Gastroesophageal sphincter (tissue), 4 donors: Measurements from ENCODE around the gene ZNRF3. TPM values are rescaled to one million over a fixed set of nuclear protein-coding genes. Genes with fewer than 3 reads are reported as not detected.

Experiments used
- ATAC-seq: fragments of 150-250 bp; one replicate; pipeline ENCODE4 v1.9.1; 2016; ENCODE audit warnings: mild to moderate bottlenecking, moderate library complexity
- H3K27ac ChIP-seq, 4 donors: fragments of 200-600 bp; sonication (generic) in 3 of 4; 1 replicate in 3 of 4; 2 replicates in 1 of 4; pipeline ENCODE4 v1.5.1; 2016 to 2019
- H3K27me3 ChIP-seq: fragments of 200-600 bp; sonication (generic); one replicate; pipeline ENCODE4 v1.5.1; 2019
- H3K36me3 ChIP-seq, 2 donors: fragments of 200-600 bp; sonication (generic); one replicate each; pipeline ENCODE4 v1.5.1; 2019; ENCODE audit warnings: control low read depth in 1 of 2
- H3K4me1 ChIP-seq, 3 donors: fragments of 200-600 bp; sonication (generic); 1 replicate in 2 of 3; 2 replicates in 1 of 3; pipeline ENCODE4 v1.5.1; 2016 to 2019; ENCODE audit warnings: control low read depth in 2 of 3
- H3K4me3 ChIP-seq, 2 donors: fragments of 200-600 bp; sonication (generic); one replicate each; pipeline ENCODE4 v1.5.1; 2019; ENCODE audit warnings: mild to moderate bottlenecking in 1 of 2, moderate library complexity in 1 of 2
- H3K9me3 ChIP-seq, 3 donors: fragments of 200-600 bp; sonication (generic); one replicate each; pipeline ENCODE4 v1.5.1; 2017 to 2019; ENCODE audit warnings: control low read depth in 2 of 3
- EP300 ChIP-seq: sonication (generic); formaldehyde crosslinking; IDR thresholded peaks from one replicate; pipeline ENCODE4 v1.6.1; 2017; ENCODE audit warnings: antibody characterized with exemption, mild to moderate bottlenecking
- POLR2A ChIP-seq, 2 donors: fragments of 450-650 bp; IDR thresholded peaks; one replicate each; pipeline ENCODE4 v1.6.1; 2017; ENCODE audit warnings: antibody characterized with exemption in 2 of 2, mild to moderate bottlenecking in 2 of 2, moderate library complexity in 1 of 2
- POLR2AphosphoS5 ChIP-seq: sonication (generic); formaldehyde crosslinking; IDR thresholded peaks from one replicate; pipeline ENCODE4 v1.6.1; 2017; ENCODE audit warnings: antibody characterized with exemption
- WGBS, 2 donors: methylation state at CpG; one replicate each; pipeline ENCODE4 v1.1.5; 2018; ENCODE audit warnings: low coverage in 1 of 2; 5-methylcytosine and 5-hydroxymethylcytosine counted together
- small RNA-seq, 4 donors: library from RNA; depleted of rRNA; stranded (forward); fragments of <200 nt; gene quantifications; one replicate each; pipeline ENCODE3, GENCODE V24; 2016
- total RNA-seq, 4 donors: library from RNA; depleted of rRNA; stranded (reverse); fragments of >200 nt; gene quantifications; one replicate each; pipeline ENCODE4 v1.1.0, GENCODE V29; 2016
- TF ChIP-seq, protein P1 (sequence below), 4 experiments: fragments of 200-600 bp in 2 of 4; fragments of 450-650 bp in 2 of 4; sonication (generic) in 1 of 4; IDR thresholded peaks; one replicate each; pipeline ENCODE4 v1.5.1; 2017 to 2019; ENCODE audit warnings: antibody characterized with exemption in 4 of 4, mild to moderate bottlenecking in 2 of 4, moderate library complexity in 2 of 4

The ZNRF3 gene
- total RNA-seq, 4 donors from 2014 or later = 14.8 to 27.7 (median 19.8) TPM

GRCh38 chr22:29102300-29102699 is 218.9 kb downstream of the ZNRF3 start:
- no peaks in the 10 kb centered on the region for H3K9me3 ChIP-seq
- WGBS, 2 donors = 89 to 95% methylated on average over 2 of the region's 2 CpGs
- no peaks in the 10 kb centered on the region for H3K27me3 ChIP-seq
- peaks cover 0 to 24% of the 10 kb centered on the region in 2 donors for H3K36me3 ChIP-seq
- H3K4me1 ChIP-seq = no peaks in the 10 kb centered on the region
- ATAC-seq = no peak
- no peak for TF ChIP-seq EP300
- no peak for TF ChIP-seq POLR2A (IDR thresholded peaks at IDR 0.05)
- no peak for TF ChIP-seq POLR2AphosphoS5
- TF ChIP-seq, protein P1, sequence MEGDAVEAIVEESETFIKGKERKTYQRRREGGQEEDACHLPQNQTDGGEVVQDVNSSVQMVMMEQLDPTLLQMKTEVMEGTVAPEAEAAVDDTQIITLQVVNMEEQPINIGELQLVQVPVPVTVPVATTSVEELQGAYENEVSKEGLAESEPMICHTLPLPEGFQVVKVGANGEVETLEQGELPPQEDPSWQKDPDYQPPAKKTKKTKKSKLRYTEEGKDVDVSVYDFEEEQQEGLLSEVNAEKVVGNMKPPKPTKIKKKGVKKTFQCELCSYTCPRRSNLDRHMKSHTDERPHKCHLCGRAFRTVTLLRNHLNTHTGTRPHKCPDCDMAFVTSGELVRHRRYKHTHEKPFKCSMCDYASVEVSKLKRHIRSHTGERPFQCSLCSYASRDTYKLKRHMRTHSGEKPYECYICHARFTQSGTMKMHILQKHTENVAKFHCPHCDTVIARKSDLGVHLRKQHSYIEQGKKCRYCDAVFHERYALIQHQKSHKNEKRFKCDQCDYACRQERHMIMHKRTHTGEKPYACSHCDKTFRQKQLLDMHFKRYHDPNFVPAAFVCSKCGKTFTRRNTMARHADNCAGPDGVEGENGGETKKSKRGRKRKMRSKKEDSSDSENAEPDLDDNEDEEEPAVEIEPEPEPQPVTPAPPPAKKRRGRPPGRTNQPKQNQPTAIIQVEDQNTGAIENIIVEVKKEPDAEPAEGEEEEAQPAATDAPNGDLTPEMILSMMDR (IDR thresholded peaks at IDR 0.05) = no peak
- no peak overlapping the region for H3K27ac ChIP-seq
- H3K4me3 ChIP-seq = no peak overlapping the region

DNA sequence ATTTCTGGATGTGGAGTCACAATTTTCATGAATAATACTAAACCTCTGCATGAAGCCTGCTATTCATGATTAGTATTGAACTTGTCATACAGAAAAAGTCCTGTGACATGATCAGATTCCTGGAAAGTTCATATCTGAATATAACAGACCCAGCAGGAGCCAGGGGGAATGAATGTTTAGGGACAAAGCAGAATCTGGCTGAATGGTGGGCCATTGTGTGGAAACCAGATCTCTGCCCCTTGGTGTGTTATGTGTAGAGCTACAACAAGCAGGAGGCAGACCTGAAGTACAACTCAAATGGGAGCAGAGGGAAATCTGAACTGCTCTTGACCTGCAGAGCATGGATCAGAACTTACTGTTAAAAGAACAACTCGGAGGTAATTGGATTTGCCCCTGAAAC is 219.7 kb downstream of the ZNRF3 start:
- H3K36me3 ChIP-seq = peaks cover 0 to 24% of the 10 kb centered on the region in 2 donors
- no peaks in the 10 kb centered on the region for H3K9me3 ChIP-seq
- ATAC-seq = no peak
- TF ChIP-seq, protein P1 (IDR thresholded peaks at IDR 0.05) = no peak
- no peak for TF ChIP-seq POLR2A (IDR thresholded peaks at IDR 0.05)
- TF ChIP-seq POLR2AphosphoS5 = no peak
- TF ChIP-seq EP300 = no peak
- 71 to 82% methylated on average over 1 of the region's 1 CpG for WGBS, 2 donors
- H3K4me1 ChIP-seq = no peaks in the 10 kb centered on the region
- H3K27me3 ChIP-seq = no peaks in the 10 kb centered on the region
- no peak overlapping the region for H3K4me3 ChIP-seq
- no peak overlapping the region for H3K27ac ChIP-seq

GRCh38 chr22:29105468-29105867 is 222.1 kb downstream of the ZNRF3 start:
- WGBS, 2 donors = 56 to 65% methylated on average over 1 to 2 of the region's 2 CpGs
- H3K36me3 ChIP-seq = peaks cover 0 to 6% of the 10 kb centered on the region in 2 donors
- H3K27ac ChIP-seq = no peak overlapping the region
- H3K4me1 ChIP-seq = no peaks in the 10 kb centered on the region
- no peak overlapping the region for H3K4me3 ChIP-seq
- no peaks in the 10 kb centered on the region for H3K27me3 ChIP-seq
- H3K9me3 ChIP-seq = no peaks in the 10 kb centered on the region
- TF ChIP-seq POLR2A (IDR thresholded peaks at IDR 0.05) = no peak
- TF ChIP-seq POLR2AphosphoS5 = no peak
- no peak for TF ChIP-seq EP300
- TF ChIP-seq, protein P1 (IDR thresholded peaks at IDR 0.05) = no peak
- no peak for ATAC-seq

- H3K27ac ChIP-seq = no peak overlapping the region
- peaks cover 0 to 2% of the 10 kb centered on the region in 2 donors for H3K36me3 ChIP-seq
- no peak overlapping the region for H3K4me3 ChIP-seq
- H3K27me3 ChIP-seq = no peaks in the 10 kb centered on the region
- no peak for ATAC-seq
- TF ChIP-seq POLR2AphosphoS5 (no peak), POLR2A (IDR thresholded peaks at IDR 0.05) (no peak), EP300 (no peak)
- TF ChIP-seq, protein P1 (IDR thresholded peaks at IDR 0.05) = no peak
- WGBS, 2 donors = 36 to 45% methylated on average over 3 to 4 of the region's 4 CpGs
- H3K4me1 ChIP-seq = no peaks in the 10 kb centered on the region
- H3K9me3 ChIP-seq = no peaks in the 10 kb centered on the region
These were observed 223.5 kb downstream of the ZNRF3 start for GRCh38 chr22:29106839-29107238.

Small RNAs within 50 kb of the gene (small RNA-seq; reads per million reads assigned to genes)
- 0 reads per million in 4 donors for gene Z93930.1

Other genes with a start within 250 kb of the ZNRF3 start
- 100 to 1,000 TPM in 1 of 4 donors, 10 to 100 TPM in 3; 35.1 to 138 (median 50.8) TPM for gene TTC28, start 203.7 kb upstream of the ZNRF3 start, total RNA-seq
- 10 to 100 TPM in 1 of 4 donors, 1 to 10 TPM in 3; 3.4 to 11.7 (median 4.8) TPM for gene CHEK2, start 141.8 kb upstream of the ZNRF3 start, total RNA-seq
- gene HSCB, start 141.5 kb upstream of the ZNRF3 start, total RNA-seq = 10 to 100 TPM; 14.0 to 17.1 (median 15.0) TPM
- gene CCDC117, start 110.9 kb upstream of the ZNRF3 start, total RNA-seq = 10 to 100 TPM; 23.2 to 34.2 (median 25.7) TPM
- 100 to 1,000 TPM in 2 of 4 donors, 10 to 100 TPM in 2; 55.9 to 129 (median 92.3) TPM for gene XBP1, start 83.0 kb upstream of the ZNRF3 start, total RNA-seq
- not detected for gene C22orf31, start 178.3 kb downstream of the ZNRF3 start, total RNA-seq
- gene KREMEN1, start 189.5 kb downstream of the ZNRF3 start, total RNA-seq = 10 to 100 TPM in 2 of 4 donors, 1 to 10 TPM in 2; 7.5 to 17.4 (median 10.8) TPM